Lung microvascular endothelial cell (primary cell): ENCODE data around the gene SNX8. TPM values are rescaled to one million over a fixed set of nuclear protein-coding genes. Genes with fewer than 3 reads are reported as not detected.

Experiments
- DNase-seq, 2 donors: peaks; one replicate each; pipeline versions ENCODE4 v3.0.0 to v3.0.0-alpha.2; 2010; ENCODE audit warnings: low read depth in 2 of 2
- total RNA-seq: library from RNA; depleted of rRNA; stranded (reverse); fragments of >200 nt; gene quantifications from 2 replicates; pipeline ENCODE4 v1.2.1, GENCODE V29; 2014

The SNX8 gene
- total RNA-seq, 1 donor from 2014 or later = 5.6 TPM

DNA sequence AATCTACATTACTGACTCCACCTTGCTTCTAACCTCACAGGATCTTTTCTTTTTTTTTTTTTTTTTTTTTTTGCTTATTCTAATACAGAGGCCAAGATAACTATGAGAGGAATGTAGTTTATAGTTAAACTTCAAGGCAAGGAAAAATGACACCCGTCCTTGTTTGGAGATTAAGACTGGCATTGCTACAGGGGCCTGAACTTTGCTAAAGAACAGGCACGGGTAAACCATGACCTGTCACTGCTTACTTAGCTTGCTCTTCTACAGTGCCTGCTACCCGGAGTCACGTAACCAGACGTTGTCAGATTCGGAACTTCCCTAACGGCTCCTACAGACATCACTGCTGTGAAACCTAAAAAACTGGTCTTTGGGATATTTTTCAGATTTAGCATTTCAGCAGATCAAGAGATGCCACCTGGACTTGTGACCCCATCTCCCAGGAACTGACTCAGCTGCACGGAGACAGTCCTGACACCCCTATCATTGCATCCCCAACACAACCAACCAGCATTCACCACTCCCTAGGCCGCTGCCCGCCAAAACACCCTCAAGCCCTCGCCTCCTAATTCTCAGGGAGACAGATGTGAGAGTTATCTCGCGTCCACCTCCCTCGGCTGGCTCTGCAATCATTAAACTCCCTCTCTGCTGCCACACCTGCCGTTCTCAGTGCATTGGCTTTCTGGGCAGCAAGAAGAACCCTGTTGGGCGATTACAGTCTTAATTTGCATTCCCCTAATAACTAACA lies 109.0 kb downstream of the SNX8 start:
- DNase-seq = no peak

DNA sequence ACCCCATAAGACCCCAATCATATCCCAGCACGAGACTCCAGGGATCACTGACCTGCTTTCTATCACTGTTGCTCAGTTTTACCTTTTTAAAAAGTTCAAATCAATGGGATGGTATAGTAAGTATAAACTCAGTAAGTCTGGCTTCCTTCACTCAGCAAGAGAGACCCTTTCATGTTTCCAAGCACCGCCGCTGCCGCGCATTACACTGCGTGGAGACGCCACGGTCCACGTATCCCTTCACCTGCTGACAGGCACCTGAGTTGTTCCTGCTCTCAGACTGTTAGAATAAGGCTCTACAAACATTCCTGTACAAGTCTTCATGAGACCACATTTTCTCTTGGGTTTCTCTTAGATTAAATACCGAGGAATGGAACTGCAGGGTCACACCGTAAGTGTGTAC lies 109.8 kb downstream of the SNX8 start:
- no peak for DNase-seq

DNA sequence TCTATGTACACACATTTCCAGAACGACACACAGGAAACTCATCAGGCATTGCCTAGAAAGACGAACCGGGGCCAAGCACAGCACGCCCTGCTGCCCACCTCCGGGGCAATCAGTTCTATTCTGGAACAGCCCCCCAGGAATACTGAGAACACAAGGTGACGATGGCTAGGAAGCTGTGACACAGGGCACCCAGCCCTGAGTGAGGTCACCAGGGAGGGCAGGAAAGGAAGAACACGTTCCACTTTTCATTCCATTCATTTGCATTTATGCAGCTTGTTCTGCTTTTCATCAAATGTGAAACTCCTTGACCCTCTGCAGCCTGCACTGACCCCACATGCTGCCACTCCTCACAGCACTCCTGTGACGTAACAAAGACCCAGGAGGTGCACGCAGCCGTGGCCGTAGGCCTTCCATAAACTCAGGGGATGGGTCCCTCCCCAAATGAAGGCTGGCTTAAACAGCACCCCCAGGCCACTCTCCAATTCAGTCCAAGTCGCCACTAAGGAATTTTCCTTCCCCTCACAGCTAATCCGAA lies 110.4 kb downstream of the SNX8 start:
- no peak for DNase-seq

DNA sequence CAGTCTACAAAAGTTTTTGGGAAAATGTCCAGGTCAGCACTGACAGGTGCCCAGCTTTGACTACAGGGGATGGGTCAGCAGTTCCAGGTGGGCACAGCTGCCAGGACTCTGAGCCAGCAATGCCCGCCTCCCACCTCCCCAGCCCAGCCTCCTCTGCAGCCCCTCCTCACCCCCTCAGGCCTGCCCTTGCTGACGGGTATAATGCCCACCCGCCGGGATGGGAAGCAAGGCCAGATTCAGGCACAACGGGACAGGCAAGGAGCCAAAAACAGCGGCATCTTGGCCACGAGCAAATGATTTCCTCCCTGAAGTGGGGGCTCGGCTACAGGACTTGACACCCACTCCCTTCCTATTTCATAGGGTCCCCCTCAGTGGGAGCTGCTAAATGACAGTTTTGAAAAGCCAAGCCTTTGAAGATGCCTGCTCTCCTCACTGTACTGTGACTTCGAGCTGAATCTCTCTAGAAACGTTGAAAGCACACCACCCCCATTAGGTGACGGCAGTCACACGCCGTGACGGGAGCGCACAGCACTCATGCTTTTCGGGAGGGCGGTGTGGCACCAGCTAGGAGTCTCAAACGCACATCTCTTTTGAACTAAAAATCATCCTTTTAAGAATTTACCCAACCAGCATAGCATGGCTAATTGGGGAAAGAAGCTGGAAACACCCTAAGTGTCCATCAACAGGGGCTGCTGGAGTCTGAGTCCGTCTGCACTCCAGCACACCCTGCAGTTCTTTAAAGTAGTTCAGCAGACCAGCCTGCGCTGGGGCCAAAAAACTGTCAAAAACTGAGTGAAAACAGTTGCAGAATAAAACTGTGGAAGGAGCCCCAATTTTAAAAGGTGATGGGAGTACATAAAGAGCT lies 111.1 kb downstream of the SNX8 start:
- DNase-seq = no peak

DNA sequence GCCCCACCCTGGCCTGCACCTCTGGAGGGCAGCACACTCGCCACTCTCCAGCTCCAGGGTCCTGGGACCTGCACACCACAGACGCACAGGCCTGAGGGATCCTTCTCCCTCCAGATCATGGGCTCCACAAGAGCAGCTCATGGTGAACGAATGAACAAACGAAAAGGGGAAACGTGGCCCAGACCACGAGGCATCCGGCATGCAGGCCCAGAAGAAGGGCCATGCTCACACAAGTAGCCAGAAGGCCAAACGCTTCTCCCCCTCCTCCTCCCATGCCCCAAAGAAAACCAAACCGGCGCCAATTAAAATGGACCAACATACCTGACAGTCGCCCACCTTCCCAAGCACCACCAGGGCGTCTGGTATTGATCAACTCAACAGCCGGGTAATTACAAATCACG lies 111.9 kb downstream of the SNX8 start:
- DNase-seq = no peak

Other genes with a start within 250 kb of the SNX8 start
- 35.3 and 46.0 TPM in 2 replicates for gene MAD1L1, start 81.5 kb downstream of the SNX8 start, total RNA-seq
- gene MRM2, start 72.2 kb downstream of the SNX8 start, total RNA-seq = 10.7 and 13.7 TPM in 2 replicates
- gene NUDT1, start 72.2 kb downstream of the SNX8 start, total RNA-seq = 4.8 and 10.5 TPM in 2 replicates
- gene EIF3B, start 40.4 kb upstream of the SNX8 start, total RNA-seq = 141 and 143 TPM in 2 replicates
- gene CHST12, start 89.2 kb upstream of the SNX8 start, total RNA-seq = 2.8 and 3.8 TPM in 2 replicates
- not detected in 2 replicates for gene GRIFIN, start 162.0 kb upstream of the SNX8 start, total RNA-seq
- 11.6 and 16.9 TPM in 2 replicates for gene LFNG, start 205.3 kb upstream of the SNX8 start, total RNA-seq
- gene BRAT1, start 241.1 kb upstream of the SNX8 start, total RNA-seq = 13.9 and 21.8 TPM in 2 replicates
- gene IQCE, start 244.5 kb upstream of the SNX8 start, total RNA-seq = 4.6 and 6.0 TPM in 2 replicates